ENCODE results near the gene SORCS3. TPM values are rescaled to one million over a fixed set of nuclear protein-coding genes. Genes with fewer than 3 reads are reported as not detected.

Gene SORCS3
- total RNA-seq, 1 donor from 2014 or later: 0.25 TPM

DNA sequence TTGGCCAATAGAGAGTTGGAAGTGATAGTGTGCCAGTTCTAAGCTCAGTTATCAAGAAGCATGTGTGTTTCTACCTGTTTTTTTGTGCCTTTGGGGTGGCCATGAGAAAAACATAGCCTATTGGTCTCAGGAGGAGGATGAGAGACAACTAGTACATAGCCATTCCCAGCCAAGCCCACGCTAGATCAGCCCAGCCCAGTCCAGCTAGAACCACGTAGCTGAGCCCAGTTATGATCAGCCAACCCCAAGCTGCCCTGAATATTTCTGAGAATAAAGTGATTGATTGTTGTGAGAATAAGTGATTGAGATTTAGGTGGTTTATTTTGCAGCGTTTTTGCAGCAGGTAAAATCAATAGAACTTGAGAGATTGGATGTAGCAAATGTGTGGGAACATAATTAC, 15.9 kb downstream of the SORCS3 start:
- no peak for DNase-seq (ENCODE audit: extremely low spot score in 2 of 2)
- H3K9me3 ChIP-seq: no peaks in the 10 kb centered on the region
- TF ChIP-seq POLR2A (IDR thresholded peaks at IDR 0.05) (no peak), POLR2AphosphoS5 (IDR thresholded peaks at IDR 0.05; ENCODE audit: insufficient read depth in 1 of 2, low read depth in 1 of 2) (no peak)
- TF ChIP-seq, protein P1, sequence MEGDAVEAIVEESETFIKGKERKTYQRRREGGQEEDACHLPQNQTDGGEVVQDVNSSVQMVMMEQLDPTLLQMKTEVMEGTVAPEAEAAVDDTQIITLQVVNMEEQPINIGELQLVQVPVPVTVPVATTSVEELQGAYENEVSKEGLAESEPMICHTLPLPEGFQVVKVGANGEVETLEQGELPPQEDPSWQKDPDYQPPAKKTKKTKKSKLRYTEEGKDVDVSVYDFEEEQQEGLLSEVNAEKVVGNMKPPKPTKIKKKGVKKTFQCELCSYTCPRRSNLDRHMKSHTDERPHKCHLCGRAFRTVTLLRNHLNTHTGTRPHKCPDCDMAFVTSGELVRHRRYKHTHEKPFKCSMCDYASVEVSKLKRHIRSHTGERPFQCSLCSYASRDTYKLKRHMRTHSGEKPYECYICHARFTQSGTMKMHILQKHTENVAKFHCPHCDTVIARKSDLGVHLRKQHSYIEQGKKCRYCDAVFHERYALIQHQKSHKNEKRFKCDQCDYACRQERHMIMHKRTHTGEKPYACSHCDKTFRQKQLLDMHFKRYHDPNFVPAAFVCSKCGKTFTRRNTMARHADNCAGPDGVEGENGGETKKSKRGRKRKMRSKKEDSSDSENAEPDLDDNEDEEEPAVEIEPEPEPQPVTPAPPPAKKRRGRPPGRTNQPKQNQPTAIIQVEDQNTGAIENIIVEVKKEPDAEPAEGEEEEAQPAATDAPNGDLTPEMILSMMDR (IDR thresholded peaks at IDR 0.05): no peak
- H3K4me3 ChIP-seq: no peak overlapping the region
- H3K4me1 ChIP-seq: no peaks in the 10 kb centered on the region
- intact Hi-C loops (cut with DNase I): no loop called here
- no peaks in the 10 kb centered on the region for H3K36me3 ChIP-seq
- no peak overlapping the region for H3K27ac ChIP-seq
- no peaks in the 10 kb centered on the region for H3K27me3 ChIP-seq

DNA sequence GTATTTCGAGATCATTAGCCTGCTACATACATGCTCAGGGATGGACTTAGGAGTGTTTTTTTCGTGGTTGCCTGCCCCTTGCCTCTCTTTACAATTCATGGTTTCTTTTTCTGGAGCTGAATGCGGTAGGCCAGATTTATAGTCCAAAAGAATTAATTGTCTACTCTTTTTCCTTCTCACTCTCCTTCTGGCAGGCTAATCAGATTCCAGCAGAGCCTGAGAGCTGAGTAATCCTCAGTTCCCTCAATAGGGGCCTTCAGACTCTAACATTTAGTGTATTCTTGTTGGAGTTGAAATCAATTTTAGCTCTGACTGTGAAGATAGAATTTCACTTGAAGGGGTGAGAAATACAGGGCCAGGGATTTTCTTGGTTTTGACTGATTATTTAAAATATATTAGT, 16.4 kb downstream of the SORCS3 start:
- H3K27me3 ChIP-seq: no peaks in the 10 kb centered on the region
- TF ChIP-seq, protein P1 (IDR thresholded peaks at IDR 0.05): no peak
- TF ChIP-seq POLR2AphosphoS5 (IDR thresholded peaks at IDR 0.05; ENCODE audit: insufficient read depth in 1 of 2, low read depth in 1 of 2) (no peak), POLR2A (IDR thresholded peaks at IDR 0.05) (no peak)
- DNase-seq (ENCODE audit: extremely low spot score in 2 of 2): no peak
- H3K4me1 ChIP-seq: no peaks in the 10 kb centered on the region
- H3K4me3 ChIP-seq: no peak overlapping the region
- no peak overlapping the region for H3K27ac ChIP-seq
- no peaks in the 10 kb centered on the region for H3K36me3 ChIP-seq
- no peaks in the 10 kb centered on the region for H3K9me3 ChIP-seq
- intact Hi-C loops (cut with DNase I): no loop called here

DNA sequence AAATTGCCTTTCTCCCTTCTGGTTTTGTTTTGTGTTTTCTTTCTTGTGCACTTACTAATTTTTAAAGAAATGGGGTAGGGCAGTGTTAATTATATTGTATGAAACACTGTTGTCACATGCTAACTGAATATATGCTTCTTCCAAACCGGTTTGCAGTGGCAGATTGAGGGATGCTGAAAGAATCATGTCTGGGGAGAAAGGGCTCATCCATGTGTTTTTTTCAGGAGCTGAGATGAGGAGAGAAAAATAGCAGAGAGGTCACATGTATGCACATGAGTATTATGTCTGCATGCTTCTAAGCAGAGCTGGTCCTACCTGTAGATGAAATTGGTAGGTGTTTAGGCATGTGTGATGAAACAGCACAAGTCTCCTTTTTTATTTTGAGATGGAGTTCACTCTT, 17.0 kb downstream of the SORCS3 start:
- intact Hi-C loops (cut with DNase I): no loop called here
- no peak for TF ChIP-seq POLR2A (IDR thresholded peaks at IDR 0.05)
- TF ChIP-seq POLR2AphosphoS5 (IDR thresholded peaks at IDR 0.05; ENCODE audit: insufficient read depth in 1 of 2, low read depth in 1 of 2): no peak
- Histone ChIP-seq H3K27ac (no peak overlapping the region), H3K36me3 (no peaks in the 10 kb centered on the region), H3K9me3 (no peaks in the 10 kb centered on the region), H3K4me1 (no peaks in the 10 kb centered on the region), H3K4me3 (no peak overlapping the region), H3K27me3 (no peaks in the 10 kb centered on the region)
- DNase-seq (ENCODE audit: extremely low spot score in 2 of 2): no peak

DNA sequence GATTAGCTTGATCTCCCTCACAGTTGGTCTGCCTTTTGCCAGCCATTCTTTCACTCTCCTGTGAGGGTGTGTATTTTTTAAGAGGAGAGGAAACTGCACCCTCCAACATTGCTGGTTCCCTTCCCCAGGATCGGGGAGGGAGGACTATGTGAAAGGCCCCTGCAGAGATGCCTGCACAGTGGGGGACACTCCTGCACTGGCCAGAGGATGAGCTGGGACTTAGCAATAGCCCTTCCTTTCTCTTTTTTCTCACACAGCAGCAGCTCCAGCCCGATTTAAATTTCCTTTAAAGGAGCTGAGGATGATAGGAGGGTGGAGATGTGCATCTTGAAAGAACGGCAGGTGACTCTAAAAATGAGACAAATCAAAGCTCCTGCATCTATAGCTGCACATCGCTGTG, 18.7 kb downstream of the SORCS3 start:
- Histone ChIP-seq H3K27me3 (no peaks in the 10 kb centered on the region), H3K4me3 (no peak overlapping the region), H3K4me1 (no peaks in the 10 kb centered on the region), H3K36me3 (no peaks in the 10 kb centered on the region), H3K9me3 (no peaks in the 10 kb centered on the region), H3K27ac (no peak overlapping the region)
- intact Hi-C loops (cut with DNase I): no loop called here
- TF ChIP-seq POLR2AphosphoS5 (IDR thresholded peaks at IDR 0.05; ENCODE audit: insufficient read depth in 1 of 2, low read depth in 1 of 2) (no peak), POLR2A (IDR thresholded peaks at IDR 0.05) (no peak)
- TF ChIP-seq, protein P1 (IDR thresholded peaks at IDR 0.05): no peak
- no peak for DNase-seq (ENCODE audit: extremely low spot score in 2 of 2)

DNA sequence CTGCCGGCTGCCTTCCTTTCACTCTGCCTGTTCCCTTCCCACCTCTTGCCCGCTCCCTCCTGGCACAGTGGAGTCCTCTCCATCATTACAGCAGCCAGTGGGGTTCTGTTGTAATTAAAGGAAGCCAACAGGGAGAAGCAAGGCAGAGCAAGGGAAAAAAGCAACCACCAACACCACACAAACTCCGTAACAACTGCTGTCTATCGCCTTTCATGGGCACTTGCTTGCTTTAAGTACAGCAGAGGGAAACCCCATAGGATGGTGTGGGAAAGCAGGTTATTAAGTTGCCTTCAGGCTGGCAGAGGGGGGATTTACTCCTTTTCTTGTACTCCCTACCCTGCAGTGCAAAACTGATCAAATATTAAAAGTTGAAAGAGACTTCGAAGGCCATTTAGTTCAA, 22.0 kb downstream of the SORCS3 start:
- intact Hi-C loops (cut with DNase I): no loop called here
- no peaks in the 10 kb centered on the region for H3K4me1 ChIP-seq

More for the DNA sequence above, 22.0 kb downstream of the SORCS3 start:
- no peaks in the 10 kb centered on the region for H3K9me3 ChIP-seq
- no peak overlapping the region for H3K4me3 ChIP-seq
- no peaks in the 10 kb centered on the region for H3K27me3 ChIP-seq
- TF ChIP-seq, protein P1 (IDR thresholded peaks at IDR 0.05): no peak
- TF ChIP-seq POLR2A (IDR thresholded peaks at IDR 0.05) (no peak), POLR2AphosphoS5 (IDR thresholded peaks at IDR 0.05; ENCODE audit: insufficient read depth in 1 of 2, low read depth in 1 of 2) (no peak)
- no peak overlapping the region for H3K27ac ChIP-seq
- H3K36me3 ChIP-seq: no peaks in the 10 kb centered on the region
- DNase-seq (ENCODE audit: extremely low spot score in 2 of 2): no peak
